HCT116 (cell line): ENCODE measurements around the gene SET. TPM values are rescaled to one million over a fixed set of nuclear protein-coding genes. Genes with fewer than 3 reads are reported as not detected.

Source experiments
- ATAC-seq: fragments of 200-7000 bp; cut with Tn5 transposase; 2 replicates; pipeline ENCODE4 v1.9.1; 2020; ENCODE audit warnings: mild to moderate bottlenecking, moderate library complexity
- BruUV-seq: library from RNA; stranded (reverse); fragments of 400-500 nt; replicated peaks from 2 replicates; lab custom pipeline; 2021; lab: Mats Ljungman, UMichigan
- CTCF ChIA-PET: fragments of 300-600 bp; sonication (Branson Sonifier 250); formaldehyde crosslinking; loops from one replicate; lab custom pipeline; 2021; ENCODE audit warnings: antibody characterized with exemption; lab: Charles Lee
- POLR2A ChIA-PET: fragments of 300-600, 350-600 bp; sonication (Branson Sonifier 250); formaldehyde crosslinking; loops from one replicate; lab custom pipeline; 2021; ENCODE audit warnings: antibody characterized with exemption; lab: Charles Lee
- RAD21 ChIA-PET, 2 experiments: fragments of 300-600 bp; sonication (Branson Sonifier 250); formaldehyde crosslinking; loops; one replicate each; lab custom pipeline; 2023; ENCODE audit warnings: low total read pairs in 2 of 2; ENCODE audit not compliant: uncharacterized antibody in 2 of 2, unreplicated experiment in 2 of 2, low non-redundant PET in 1 of 2; lab: Charles Lee
- DNase-seq: peaks from one replicate; pipeline ENCODE4 v3.0.0-alpha.2; 2010; ENCODE audit warnings: low read depth, low spot score
- H2AFZ ChIP-seq: fragments of 200-600 bp; shearing (Covaris generic), sonication (generic); 2 replicates; pipeline ENCODE4 v1.6.1; 2017; ENCODE audit warnings: low read depth, mixed run types, mixed read lengths, antibody characterized with exemption, low read length; ENCODE audit not compliant: poor library complexity, severe bottlenecking
- H3K27ac ChIP-seq: 2 replicates; pipeline ENCODE4 v1.5.1; 2012; ENCODE audit warnings: low read depth, low read length
- H3K27me3 ChIP-seq: fragments of 200-600 bp; sonication (generic); 2 replicates; pipeline ENCODE4 v1.6.1; 2016; ENCODE audit warnings: mixed run types, low read length, mixed read lengths; ENCODE audit not compliant: insufficient read depth
- H3K36me3 ChIP-seq, 2 experiments: fragments of 200-500 bp in 1 of 2; fragments of 200-600 bp in 1 of 2; sonication (Bioruptor generic) in 1 of 2; sonication (generic) in 1 of 2; 2 replicates each; pipeline versions ENCODE4 v1.5.1 to v1.6.1; 2014 to 2016; ENCODE audit warnings: low read length in 2 of 2, inconsistent platforms in 1 of 2, mixed read lengths in 1 of 2, mixed run types in 1 of 2; ENCODE audit not compliant: insufficient read depth in 2 of 2, control insufficient read depth in 1 of 2
- H3K4me1 ChIP-seq, 2 experiments: fragments of 200-600 bp in 1 of 2; sonication (generic) in 1 of 2; 2 replicates each; pipeline versions ENCODE4 v1.5.1 to v1.6.1; 2012 to 2017; ENCODE audit warnings: low read length in 2 of 2, inconsistent platforms in 1 of 2, mild to moderate bottlenecking in 1 of 2, mixed read lengths in 1 of 2, mixed run types in 1 of 2, moderate library complexity in 1 of 2; ENCODE audit not compliant: insufficient read depth in 2 of 2, control insufficient read depth in 1 of 2
- H3K4me2 ChIP-seq: fragments of 200-600 bp; sonication (generic); 2 replicates; pipeline ENCODE4 v1.6.1; 2017; ENCODE audit warnings: mixed run types, low read length, mixed read lengths
- H3K4me3 ChIP-seq, 2 experiments: fragments of 200-600 bp in 1 of 2; sonication (generic) in 1 of 2; replicated peaks in 1 of 2; 2 replicates each; pipeline ENCODE4 v1.5.1; 2011 to 2016; ENCODE audit warnings: low read length in 2 of 2, control low read depth in 1 of 2, low read depth in 1 of 2, mild to moderate bottlenecking in 1 of 2, mixed read lengths in 1 of 2, mixed run types in 1 of 2
- H3K79me2 ChIP-seq: fragments of 200-600 bp; sonication (generic); 2 replicates; pipeline ENCODE4 v1.6.1; 2017; ENCODE audit warnings: mild to moderate bottlenecking, mixed run types, low read length, moderate library complexity, mixed read lengths; ENCODE audit not compliant: insufficient read depth
- H3K9ac ChIP-seq: fragments of 200-600 bp; sonication (generic); 2 replicates; pipeline ENCODE4 v1.6.1; 2016; ENCODE audit warnings: low read length, mixed read lengths
- H3K9me2 ChIP-seq: fragments of 200-600 bp; sonication (generic), shearing (Covaris generic); 2 replicates; pipeline ENCODE4 v1.6.1; 2017; ENCODE audit warnings: mixed run types, mild to moderate bottlenecking, moderate library complexity; ENCODE audit not compliant: insufficient read depth
- H3K9me3 ChIP-seq, 2 experiments: fragments of 200-500 bp in 1 of 2; fragments of 200-600 bp in 1 of 2; sonication (Bioruptor generic) in 1 of 2; sonication (generic) in 1 of 2; 2 replicates each; pipeline ENCODE4 v1.6.1; 2014 to 2017; ENCODE audit warnings: low read length in 2 of 2, mixed read lengths in 2 of 2, inconsistent platforms in 1 of 2, low read depth in 1 of 2, mild to moderate bottlenecking in 1 of 2, mixed run types in 1 of 2, moderate library complexity in 1 of 2; ENCODE audit not compliant: control insufficient read depth in 1 of 2, insufficient read depth in 1 of 2
- H4K20me1 ChIP-seq: fragments of 200-600 bp; sonication (generic), shearing (Covaris generic); 2 replicates; pipeline ENCODE4 v1.6.1; 2017; ENCODE audit warnings: mixed run types, mild to moderate bottlenecking, moderate library complexity; ENCODE audit not compliant: insufficient read depth
- CBX3 ChIP-seq: IDR thresholded peaks from 2 replicates; pipeline ENCODE4 v1.6.1; 2012; ENCODE audit warnings: low read depth
- CEBPB ChIP-seq: IDR thresholded peaks from 2 replicates; pipeline ENCODE4 v1.6.1; 2012; ENCODE audit warnings: low read depth
- ELF1 ChIP-seq: IDR thresholded peaks from 2 replicates; pipeline ENCODE4 v1.6.1; 2012; ENCODE audit warnings: low read depth, borderline replicate concordance
- EZH2 ChIP-seq: fragments of 200-600 bp; sonication (generic); IDR thresholded peaks from 2 replicates; pipeline ENCODE4 v1.6.1; 2017; ENCODE audit warnings: antibody characterized with exemption, mixed run types
- FOSL1 ChIP-seq: IDR thresholded peaks from 2 replicates; pipeline ENCODE4 v1.6.1; 2012; ENCODE audit warnings: low read depth
- JUND ChIP-seq: IDR thresholded peaks from 2 replicates; pipeline ENCODE4 v1.6.1; 2012
- POLR2A ChIP-seq: IDR thresholded peaks from 2 replicates; pipeline ENCODE4 v1.7.0; 2011; ENCODE audit warnings: borderline replicate concordance; ENCODE audit not compliant: insufficient read depth, insufficient read length; ENCODE audit errors: extremely low read depth
- POLR2AphosphoS5 ChIP-seq: IDR thresholded peaks from 2 replicates; pipeline ENCODE4 v1.6.1; 2011; ENCODE audit warnings: mild to moderate bottlenecking, low read depth, low read length, moderate library complexity
- RAD21 ChIP-seq: IDR thresholded peaks from 2 replicates; pipeline ENCODE4 v1.6.1; 2012; ENCODE audit warnings: low read depth, mild to moderate bottlenecking
- SIN3A ChIP-seq: IDR thresholded peaks from 2 replicates; pipeline ENCODE4 v1.6.1; 2012; ENCODE audit warnings: low read depth
- SRF ChIP-seq: IDR thresholded peaks from 2 replicates; pipeline ENCODE4 v1.6.1; 2012; ENCODE audit warnings: low read depth
- TCF7L2 ChIP-seq: IDR thresholded peaks from 2 replicates; pipeline ENCODE4 v1.7.0; 2011; ENCODE audit warnings: borderline replicate concordance, inconsistent platforms; ENCODE audit not compliant: insufficient read depth, insufficient read length; ENCODE audit errors: extremely low read depth
- ZFX ChIP-seq: fragments of 450-650 bp; IDR thresholded peaks from 2 replicates; pipeline ENCODE4 v1.6.1; 2017
- ZNF274 ChIP-seq: fragments of 200-500 bp; sonication (Bioruptor generic); IDR thresholded peaks from 2 replicates; pipeline ENCODE4 v1.6.1; 2014; ENCODE audit warnings: mild to moderate bottlenecking, low read depth, low read length, inconsistent platforms
- intact Hi-C: fragments of 100-400 bp; cut with micrococcal nuclease; formaldehyde crosslinking; loops from 2 replicates; pipeline ENCODE4 v1.10.0; 2022
- total RNA-seq: library from RNA; stranded (reverse); gene quantifications from one replicate; pipeline ENCODE4 v1.2.1, GENCODE V29; 2021; ENCODE audit not compliant: unreplicated experiment
- TF ChIP-seq, protein P1 (sequence below), 3 experiments: fragments of 200-600 bp in 1 of 3; sonication (generic) in 1 of 3; IDR thresholded peaks in 2 of 3; conservative IDR thresholded peaks in 1 of 3; 2 replicates each; pipeline ENCODE4 v1.5.1; 2012 to 2017; ENCODE audit warnings: low read depth in 2 of 3, low read length in 2 of 3, antibody characterized with exemption in 1 of 3, borderline replicate concordance in 1 of 3, control low read depth in 1 of 3, mild to moderate bottlenecking in 1 of 3, mixed read lengths in 1 of 3, mixed run types in 1 of 3, moderate library complexity in 1 of 3; ENCODE audit not compliant: insufficient read depth in 1 of 3
- TF ChIP-seq, protein P2 (sequence below): IDR thresholded peaks from 2 replicates; pipeline ENCODE4 v1.6.1; 2011; ENCODE audit warnings: mild to moderate bottlenecking, low read length, moderate library complexity; ENCODE audit not compliant: insufficient replicate concordance; ENCODE audit errors: extremely low read depth
- TF ChIP-seq, protein P3 (sequence below): IDR thresholded peaks from 2 replicates; pipeline ENCODE4 v1.6.1; 2012

Gene SET
- total RNA-seq, 1 experiment from 2014 or later: 595 TPM

- H3K9me3 ChIP-seq: no peaks in the 10 kb centered on the region
- RAD21 ChIA-PET: no interaction called here
- POLR2A ChIA-PET: interaction anchor here (3.3 kb wide), 1 partner anchor 9 kb away, joined by 17 read pairs; no protein-coding TSS in a partner anchor
- no TSS peak for BruUV-seq
- H3K27me3 ChIP-seq: no peaks in the 10 kb centered on the region
- H3K27ac ChIP-seq: no peak overlapping the region
- intact Hi-C loops: no loop called here
- no peaks in the 10 kb centered on the region; a peak in 1 of 4 replicates for H3K36me3 ChIP-seq
- no peak overlapping the region for H3K9ac ChIP-seq
- CTCF ChIA-PET: no interaction called here
- H3K4me3 ChIP-seq: no peak overlapping the region
- H2AFZ ChIP-seq: no peak overlapping the region
- H3K4me2 ChIP-seq: no peak overlapping the region
- H4K20me1 ChIP-seq: no peaks in the 10 kb centered on the region
- no peaks in the 10 kb centered on the region for H3K4me1 ChIP-seq
- no peaks in the 10 kb centered on the region for H3K9me2 ChIP-seq
- H3K79me2 ChIP-seq: peaks cover 13% of the 10 kb centered on the region; the same call in 1 of the 2 replicates
- DNase-seq (no peak), ATAC-seq (no peak)
- no peak for TF ChIP-seq JUND
- no peak for TF ChIP-seq ZFX
- TF ChIP-seq POLR2A: no peak
- TF ChIP-seq SRF: no peak
- TF ChIP-seq FOSL1: no peak
- TF ChIP-seq ELF1: no peak
- TF ChIP-seq SIN3A: no peak
- no peak for TF ChIP-seq CBX3
- no peak for TF ChIP-seq RAD21
- TF ChIP-seq, protein P1, sequence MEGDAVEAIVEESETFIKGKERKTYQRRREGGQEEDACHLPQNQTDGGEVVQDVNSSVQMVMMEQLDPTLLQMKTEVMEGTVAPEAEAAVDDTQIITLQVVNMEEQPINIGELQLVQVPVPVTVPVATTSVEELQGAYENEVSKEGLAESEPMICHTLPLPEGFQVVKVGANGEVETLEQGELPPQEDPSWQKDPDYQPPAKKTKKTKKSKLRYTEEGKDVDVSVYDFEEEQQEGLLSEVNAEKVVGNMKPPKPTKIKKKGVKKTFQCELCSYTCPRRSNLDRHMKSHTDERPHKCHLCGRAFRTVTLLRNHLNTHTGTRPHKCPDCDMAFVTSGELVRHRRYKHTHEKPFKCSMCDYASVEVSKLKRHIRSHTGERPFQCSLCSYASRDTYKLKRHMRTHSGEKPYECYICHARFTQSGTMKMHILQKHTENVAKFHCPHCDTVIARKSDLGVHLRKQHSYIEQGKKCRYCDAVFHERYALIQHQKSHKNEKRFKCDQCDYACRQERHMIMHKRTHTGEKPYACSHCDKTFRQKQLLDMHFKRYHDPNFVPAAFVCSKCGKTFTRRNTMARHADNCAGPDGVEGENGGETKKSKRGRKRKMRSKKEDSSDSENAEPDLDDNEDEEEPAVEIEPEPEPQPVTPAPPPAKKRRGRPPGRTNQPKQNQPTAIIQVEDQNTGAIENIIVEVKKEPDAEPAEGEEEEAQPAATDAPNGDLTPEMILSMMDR (IDR thresholded peaks at IDR 0.05 in 2 of 3, conservative IDR thresholded peaks at IDR 0.05 in 1 of 3; ENCODE audit: borderline replicate concordance in 1 of 3, insufficient read depth in 1 of 3, low read depth in 2 of 3, low read length in 2 of 3): no peak
These were observed 13.6 kb upstream of the SET start for GRCh38 chr9:128675382-128675781.

DNA sequence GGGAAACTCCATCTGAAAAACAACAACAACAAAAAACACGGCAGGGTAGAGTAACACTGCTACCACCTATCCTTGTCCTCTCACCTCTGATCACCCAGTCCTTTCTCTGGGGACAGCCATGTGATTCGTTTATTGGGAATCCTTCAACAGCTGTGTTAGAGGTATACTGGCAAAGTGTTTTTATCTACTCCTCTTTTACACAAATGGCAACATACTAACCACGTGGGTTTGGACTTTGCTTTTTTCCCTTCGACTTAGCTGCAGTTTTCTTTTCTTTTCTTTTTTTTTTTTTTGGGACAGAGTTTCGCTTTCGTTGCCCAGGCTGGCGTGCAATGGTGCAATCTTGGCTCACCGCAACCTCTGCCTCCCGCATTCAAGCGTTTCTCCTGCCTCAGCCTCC lies 11.2 kb upstream of the SET start:
- no peak for ATAC-seq
- no peak for DNase-seq
- H3K4me3 ChIP-seq: no peak overlapping the region
- H3K79me2 ChIP-seq: peaks cover 31% of the 10 kb centered on the region; the same call in 1 of the 2 replicates
- H3K9me2 ChIP-seq: no peaks in the 10 kb centered on the region
- no peak overlapping the region for H3K9ac ChIP-seq
- no TSS peak for BruUV-seq
- no peak overlapping the region for H3K27ac ChIP-seq
- ChIA-PET RAD21 (no interaction called here), POLR2A (interaction anchor here (0.6 kb wide), 2 partner anchors 18 to 56 kb away, joined by 3 read pairs; no protein-coding TSS in a partner anchor), CTCF (no interaction called here)
- intact Hi-C loops: no loop called here
- peaks cover 3 to 4% of the 10 kb centered on the region in 2 experiments; a peak in 2 of 4 replicates for H3K4me1 ChIP-seq
- no peaks in the 10 kb centered on the region for H3K9me3 ChIP-seq
- no peaks in the 10 kb centered on the region; a peak in 1 of 4 replicates for H3K36me3 ChIP-seq
- H3K27me3 ChIP-seq: no peaks in the 10 kb centered on the region
- no peak overlapping the region for H3K4me2 ChIP-seq
- H4K20me1 ChIP-seq: no peaks in the 10 kb centered on the region
- H2AFZ ChIP-seq: no peak overlapping the region
- TF ChIP-seq, protein P2, sequence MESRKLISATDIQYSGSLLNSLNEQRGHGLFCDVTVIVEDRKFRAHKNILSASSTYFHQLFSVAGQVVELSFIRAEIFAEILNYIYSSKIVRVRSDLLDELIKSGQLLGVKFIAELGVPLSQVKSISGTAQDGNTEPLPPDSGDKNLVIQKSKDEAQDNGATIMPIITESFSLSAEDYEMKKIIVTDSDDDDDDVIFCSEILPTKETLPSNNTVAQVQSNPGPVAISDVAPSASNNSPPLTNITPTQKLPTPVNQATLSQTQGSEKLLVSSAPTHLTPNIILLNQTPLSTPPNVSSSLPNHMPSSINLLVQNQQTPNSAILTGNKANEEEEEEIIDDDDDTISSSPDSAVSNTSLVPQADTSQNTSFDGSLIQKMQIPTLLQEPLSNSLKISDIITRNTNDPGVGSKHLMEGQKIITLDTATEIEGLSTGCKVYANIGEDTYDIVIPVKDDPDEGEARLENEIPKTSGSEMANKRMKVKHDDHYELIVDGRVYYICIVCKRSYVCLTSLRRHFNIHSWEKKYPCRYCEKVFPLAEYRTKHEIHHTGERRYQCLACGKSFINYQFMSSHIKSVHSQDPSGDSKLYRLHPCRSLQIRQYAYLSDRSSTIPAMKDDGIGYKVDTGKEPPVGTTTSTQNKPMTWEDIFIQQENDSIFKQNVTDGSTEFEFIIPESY: no peak
- TF ChIP-seq ZNF274 (no peak), RAD21 (no peak), POLR2A (no peak), EZH2 (no peak), SIN3A (no peak), JUND (no peak), POLR2AphosphoS5 (no peak), FOSL1 (no peak), SRF (no peak), CEBPB (no peak), TCF7L2 (no peak), CBX3 (no peak)
- TF ChIP-seq, protein P3, sequence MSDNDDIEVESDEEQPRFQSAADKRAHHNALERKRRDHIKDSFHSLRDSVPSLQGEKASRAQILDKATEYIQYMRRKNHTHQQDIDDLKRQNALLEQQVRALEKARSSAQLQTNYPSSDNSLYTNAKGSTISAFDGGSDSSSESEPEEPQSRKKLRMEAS: no peak
